DND-41 (cell line): ENCODE measurements around the gene COQ8B.
"Not testable (repeated sequence)": the region's sequence is repeated elsewhere in the genome, so short reads cannot be mapped to it uniquely, and the experiment has no call there.

ENCODE experiments used
- ATAC-seq: fragments of 200-7000 bp; cut with Tn5 transposase; 3 replicates; pipeline ENCODE4 v1.9.1; 2021; ENCODE audit warnings: low read depth; ENCODE audit not compliant: insufficient read depth
- DNase-seq: peaks from one replicate; pipeline ENCODE4 v3.0.0-alpha.2; 2020
- H2AFZ ChIP-seq: 2 replicates; pipeline ENCODE4 v1.6.0; 2012; ENCODE audit warnings: low read depth, low read length
- H3K27ac ChIP-seq: 2 replicates; pipeline ENCODE4 v1.5.1; 2012; ENCODE audit warnings: low read length, inconsistent platforms
- H3K27me3 ChIP-seq: fragments of 200-600 bp; sonication (generic); 2 replicates; pipeline ENCODE4 v1.6.0; 2012; ENCODE audit warnings: low read length, mild to moderate bottlenecking, inconsistent platforms; ENCODE audit not compliant: insufficient read depth, poor library complexity
- H3K36me3 ChIP-seq: 2 replicates; pipeline ENCODE4 v1.5.1; 2012; ENCODE audit warnings: low read length, inconsistent platforms; ENCODE audit not compliant: insufficient read depth
- H3K4me1 ChIP-seq: 2 replicates; pipeline ENCODE4 v1.5.1; 2012; ENCODE audit warnings: mild to moderate bottlenecking, low read length; ENCODE audit not compliant: insufficient read depth
- H3K4me2 ChIP-seq: 2 replicates; pipeline ENCODE4 v1.6.0; 2012; ENCODE audit warnings: mild to moderate bottlenecking, moderate library complexity, low read length, inconsistent platforms; ENCODE audit not compliant: insufficient read depth
- H3K4me3 ChIP-seq, 2 experiments: fragments of 200-600 bp in 1 of 2; shearing (Covaris generic) in 1 of 2; 2 replicates each; pipeline ENCODE4 v1.5.1; 2012 to 2016; ENCODE audit warnings: inconsistent platforms in 2 of 2, low read length in 2 of 2, mild to moderate bottlenecking in 2 of 2, low read depth in 1 of 2, moderate library complexity in 1 of 2
- H3K79me2 ChIP-seq: 2 replicates; pipeline ENCODE4 v1.6.0; 2012; ENCODE audit warnings: low read length, inconsistent platforms; ENCODE audit not compliant: insufficient read depth
- H3K9ac ChIP-seq: 2 replicates; pipeline ENCODE4 v1.6.0; 2012; ENCODE audit warnings: low read depth, mild to moderate bottlenecking, inconsistent platforms, low read length, moderate library complexity
- H3K9me3 ChIP-seq: 2 replicates; pipeline ENCODE4 v1.5.1; 2012; ENCODE audit warnings: low read length, moderate library complexity, mild to moderate bottlenecking, inconsistent platforms; ENCODE audit not compliant: insufficient read depth, severe bottlenecking
- H4K20me1 ChIP-seq: 2 replicates; pipeline ENCODE4 v1.6.0; 2012; ENCODE audit warnings: low read length; ENCODE audit not compliant: insufficient read depth
- EZH2 ChIP-seq: IDR thresholded peaks from 3 replicates; pipeline ENCODE4 v1.6.1; 2012; ENCODE audit warnings: borderline replicate concordance, low read depth, mild to moderate bottlenecking, moderate library complexity, low read length, inconsistent platforms; ENCODE audit not compliant: severe bottlenecking
- TF ChIP-seq, protein P1 (sequence below): IDR thresholded peaks from 2 replicates; pipeline ENCODE4 v1.5.1; 2012; ENCODE audit warnings: borderline replicate concordance, low read length, moderate library complexity, mild to moderate bottlenecking; ENCODE audit not compliant: poor library complexity, severe bottlenecking; ENCODE audit errors: extremely low read depth

Gene COQ8B

GRCh38 chr19:40716482-40717324 is at the start of gene COQ8B, which contains the start of gene ITPKC:
Gene COQ8B (minus strand): TSS chr19:40716886. CDS start chr19:40714632, 2,254 bp downstream.
Gene ITPKC (plus strand): TSS chr19:40717112. CDS start chr19:40717136, 24 bp downstream.
- DNase-seq = peak; percentile 99
- peak within 1 kb of the TSS; percentile 52 to 84 for H3K4me3 ChIP-seq
- H4K20me1 ChIP-seq = peaks cover 2% of the 10 kb centered on the region; the same call in 1 of the 2 replicates
- H3K27ac ChIP-seq = peak within 1 kb of the TSS; percentile 65
- H3K27me3 ChIP-seq = no peaks in the 10 kb centered on the region
- peaks cover 7% of the 10 kb centered on the region; the same call in 1 of the 2 replicates for H3K36me3 ChIP-seq
- H3K4me1 ChIP-seq = peaks cover 65% of the 10 kb centered on the region
- peaks cover 53% of the 10 kb centered on the region for H3K79me2 ChIP-seq
- peak within 1 kb of the TSS; percentile 80 for H2AFZ ChIP-seq
- H3K9me3 ChIP-seq = no peaks in the 10 kb centered on the region
- peak within 1 kb of the TSS; percentile 96 for H3K4me2 ChIP-seq
- TF ChIP-seq EZH2 = no peak
- TF ChIP-seq, protein P1, sequence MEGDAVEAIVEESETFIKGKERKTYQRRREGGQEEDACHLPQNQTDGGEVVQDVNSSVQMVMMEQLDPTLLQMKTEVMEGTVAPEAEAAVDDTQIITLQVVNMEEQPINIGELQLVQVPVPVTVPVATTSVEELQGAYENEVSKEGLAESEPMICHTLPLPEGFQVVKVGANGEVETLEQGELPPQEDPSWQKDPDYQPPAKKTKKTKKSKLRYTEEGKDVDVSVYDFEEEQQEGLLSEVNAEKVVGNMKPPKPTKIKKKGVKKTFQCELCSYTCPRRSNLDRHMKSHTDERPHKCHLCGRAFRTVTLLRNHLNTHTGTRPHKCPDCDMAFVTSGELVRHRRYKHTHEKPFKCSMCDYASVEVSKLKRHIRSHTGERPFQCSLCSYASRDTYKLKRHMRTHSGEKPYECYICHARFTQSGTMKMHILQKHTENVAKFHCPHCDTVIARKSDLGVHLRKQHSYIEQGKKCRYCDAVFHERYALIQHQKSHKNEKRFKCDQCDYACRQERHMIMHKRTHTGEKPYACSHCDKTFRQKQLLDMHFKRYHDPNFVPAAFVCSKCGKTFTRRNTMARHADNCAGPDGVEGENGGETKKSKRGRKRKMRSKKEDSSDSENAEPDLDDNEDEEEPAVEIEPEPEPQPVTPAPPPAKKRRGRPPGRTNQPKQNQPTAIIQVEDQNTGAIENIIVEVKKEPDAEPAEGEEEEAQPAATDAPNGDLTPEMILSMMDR = peak; percentile 24
- ATAC-seq = peak; percentile 74
- peak within 1 kb of the TSS; percentile 80 for H3K9ac ChIP-seq

DNA sequence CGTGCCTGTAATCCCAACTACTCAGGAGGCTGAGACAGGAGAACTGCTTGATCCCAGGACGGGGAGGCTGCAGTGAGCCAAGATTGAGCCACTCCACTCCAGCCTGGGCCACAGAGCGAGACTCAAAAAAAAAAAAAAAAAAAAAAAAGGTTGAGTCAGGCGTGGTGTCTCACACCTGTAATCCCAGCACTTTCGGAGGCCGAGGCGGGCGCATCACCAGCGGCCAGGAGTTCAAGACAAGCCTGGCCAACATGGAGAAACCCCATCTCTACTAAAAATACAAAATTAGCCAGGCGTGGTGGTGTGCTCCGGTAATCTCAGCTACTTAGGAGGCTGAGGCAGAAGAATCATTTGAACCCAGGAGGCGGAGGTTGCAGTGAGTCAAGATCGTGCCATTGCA is 49.7 kb upstream of the COQ8B start:
- H3K27ac ChIP-seq, H3K79me2 ChIP-seq, H3K4me3 ChIP-seq, H3K9me3 ChIP-seq, H3K9ac ChIP-seq, H3K27me3 ChIP-seq, H2AFZ ChIP-seq, ATAC-seq, DNase-seq, H3K4me1 ChIP-seq, H3K4me2 ChIP-seq: not testable (repeated sequence)
- Histone ChIP-seq H4K20me1 (peaks cover 44% of the 10 kb centered on the region), H3K36me3 (peaks cover 54% of the 10 kb centered on the region)

- TF ChIP-seq, protein P1 = no peak
- TF ChIP-seq EZH2 = no peak
- H3K4me2 ChIP-seq = no peak overlapping the region
- H3K9ac ChIP-seq = no peak overlapping the region
- DNase-seq = no peak
- H3K27me3 ChIP-seq = no peaks in the 10 kb centered on the region
- H3K9me3 ChIP-seq = no peaks in the 10 kb centered on the region
- peaks cover 62% of the 10 kb centered on the region for H4K20me1 ChIP-seq
- H3K27ac ChIP-seq = no peak overlapping the region
- no peak for ATAC-seq
- H3K4me1 ChIP-seq = no peaks in the 10 kb centered on the region
- H3K4me3 ChIP-seq = no peak overlapping the region
- H3K36me3 ChIP-seq = peaks cover 77% of the 10 kb centered on the region
- no peak overlapping the region for H2AFZ ChIP-seq
- peaks cover 26% of the 10 kb centered on the region; the same call in 1 of the 2 replicates for H3K79me2 ChIP-seq
These were observed 47.3 kb upstream of the COQ8B start for GRCh38 chr19:40763963-40764362.

- Histone ChIP-seq H3K4me1 (no peaks in the 10 kb centered on the region), H3K36me3 (peaks cover 82% of the 10 kb centered on the region), H3K27me3 (no peaks in the 10 kb centered on the region), H3K4me3 (no peak overlapping the region), H3K9ac (no peak overlapping the region), H3K79me2 (peaks cover 28% of the 10 kb centered on the region; the same call in 1 of the 2 replicates), H2AFZ (no peak overlapping the region), H3K27ac (no peak overlapping the region), H3K4me2 (no peak overlapping the region), H4K20me1 (peaks cover 64% of the 10 kb centered on the region), H3K9me3 (no peaks in the 10 kb centered on the region)
- TF ChIP-seq, protein P1 = no peak
- no peak for TF ChIP-seq EZH2
- DNase-seq (no peak), ATAC-seq (no peak)
These were observed 46.8 kb upstream of the COQ8B start for GRCh38 chr19:40763526-40763925.
